ENCODE data around the gene ACOT7.
"Not testable (repeated sequence)": the region's sequence is repeated elsewhere in the genome, so short reads cannot be mapped to it uniquely, and the experiment has no call there.

DNA sequence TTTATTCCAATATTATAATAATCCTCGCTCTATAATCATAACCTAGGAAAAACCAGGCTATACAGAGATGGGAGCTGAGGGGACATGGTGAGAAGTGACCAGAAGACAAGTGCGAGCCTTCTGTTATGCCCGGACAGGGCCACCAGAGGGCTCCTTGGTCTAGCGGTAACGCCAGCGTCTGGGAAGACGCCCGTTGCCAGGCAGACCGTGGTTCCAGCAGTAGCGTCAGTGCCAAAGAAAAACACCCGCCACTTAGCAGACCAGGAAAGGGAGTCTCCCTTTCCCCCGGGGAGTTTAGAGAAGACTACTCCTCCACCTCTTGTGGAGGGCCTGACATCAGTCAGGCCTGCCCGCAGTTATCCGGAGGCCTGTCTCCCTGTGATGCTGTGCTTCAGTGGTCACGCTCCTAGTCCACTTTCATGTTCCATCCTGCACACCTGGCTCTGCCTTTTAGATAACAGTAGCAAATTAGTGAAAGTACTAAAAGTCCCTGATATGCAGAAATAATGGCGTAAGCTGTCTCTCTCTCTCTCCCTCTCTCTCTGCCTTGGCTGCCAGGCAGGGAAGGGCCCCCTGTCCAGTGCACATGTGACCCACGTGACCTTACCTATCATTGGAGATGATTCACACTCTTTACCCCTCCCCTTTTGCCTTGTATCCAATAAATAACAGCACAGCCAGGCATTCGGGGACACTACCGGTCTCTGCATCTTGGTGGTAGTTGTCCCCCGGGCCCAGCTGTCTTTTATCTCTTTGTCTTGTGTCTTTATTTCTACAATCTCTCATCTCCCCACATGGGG is 30.3 kb downstream of the ACOT7 start:
- TF ChIP-seq, protein P1, sequence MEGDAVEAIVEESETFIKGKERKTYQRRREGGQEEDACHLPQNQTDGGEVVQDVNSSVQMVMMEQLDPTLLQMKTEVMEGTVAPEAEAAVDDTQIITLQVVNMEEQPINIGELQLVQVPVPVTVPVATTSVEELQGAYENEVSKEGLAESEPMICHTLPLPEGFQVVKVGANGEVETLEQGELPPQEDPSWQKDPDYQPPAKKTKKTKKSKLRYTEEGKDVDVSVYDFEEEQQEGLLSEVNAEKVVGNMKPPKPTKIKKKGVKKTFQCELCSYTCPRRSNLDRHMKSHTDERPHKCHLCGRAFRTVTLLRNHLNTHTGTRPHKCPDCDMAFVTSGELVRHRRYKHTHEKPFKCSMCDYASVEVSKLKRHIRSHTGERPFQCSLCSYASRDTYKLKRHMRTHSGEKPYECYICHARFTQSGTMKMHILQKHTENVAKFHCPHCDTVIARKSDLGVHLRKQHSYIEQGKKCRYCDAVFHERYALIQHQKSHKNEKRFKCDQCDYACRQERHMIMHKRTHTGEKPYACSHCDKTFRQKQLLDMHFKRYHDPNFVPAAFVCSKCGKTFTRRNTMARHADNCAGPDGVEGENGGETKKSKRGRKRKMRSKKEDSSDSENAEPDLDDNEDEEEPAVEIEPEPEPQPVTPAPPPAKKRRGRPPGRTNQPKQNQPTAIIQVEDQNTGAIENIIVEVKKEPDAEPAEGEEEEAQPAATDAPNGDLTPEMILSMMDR (IDR thresholded peaks at IDR 0.05; ENCODE audit: poor library complexity) = peak; percentile 51
- not testable (repeated sequence) for TF ChIP-seq EZH2phosphoT487 (IDR thresholded peaks at IDR 0.05; ENCODE audit: low read depth, severe bottlenecking, unreplicated experiment)
